Adipose tissue (tissue), 3 donors: Measurements from ENCODE around the gene GNG12. TPM values are rescaled to one million over a fixed set of nuclear protein-coding genes. Genes with fewer than 3 reads are reported as not detected.

Experiments used
- H3K27ac ChIP-seq: one replicate; pipeline ENCODE4 v1.5.1; 2013; ENCODE audit warnings: low read depth, low read length
- WGBS, 3 donors: extraction: QIAGEN DNeasy Blood & Tissue Kit; methylation state at CpG; one replicate each; pipeline ENCODE4 v1.1.7; 2013; 5-methylcytosine and 5-hydroxymethylcytosine counted together
- polyA plus RNA-seq, 3 donors: library from polyadenylated mRNA; stranded (reverse); fragments of 200-250 nt; gene quantifications; one replicate each; pipeline ENCODE4 v1.2.3, GENCODE V29; 2013
- donor health status: healthy with polysubstance abuse.
- donor health status: Bipolar disorder and iron deficiency.
- donor health status: healthy.

GNG12 gene
- polyA plus RNA-seq, 3 donors: 14.7 to 66.0 (median 46.3) TPM

- no peak overlapping the region for H3K27ac ChIP-seq
- 69 to 84% (median 71%) methylated on average over 10 of the region's 10 CpGs for WGBS, 3 donors
Measured at GRCh38 chr1:67705735-67706453, 127.4 kb downstream of the GNG12 start.

- WGBS, 3 donors: 88 to 96% (median 94%) methylated on average over 3 of the region's 3 CpGs
- H3K27ac ChIP-seq: no peak overlapping the region
Measured at GRCh38 chr1:67704351-67704750, 128.9 kb downstream of the GNG12 start.

- H3K27ac ChIP-seq: no peak overlapping the region
- WGBS, 3 donors: 80 to 95% (median 92%) methylated on average over 2 of the region's 2 CpGs
Measured at GRCh38 chr1:67701876-67702275, 131.4 kb downstream of the GNG12 start.

- 76 to 84% (median 79%) methylated on average over 8 of the region's 8 CpGs for WGBS, 3 donors
- H3K27ac ChIP-seq: no peak overlapping the region
Measured at GRCh38 chr1:67700692-67701410, 132.4 kb downstream of the GNG12 start.

- 84 to 89% (median 88%) methylated on average over 4 of the region's 4 CpGs for WGBS, 3 donors
- H3K27ac ChIP-seq: no peak overlapping the region
Measured at GRCh38 chr1:67700220-67700619, 133.0 kb downstream of the GNG12 start.

GRCh38 chr1:67696708-67697107 lies 136.6 kb downstream of the GNG12 start:
- WGBS, 3 donors: 56 to 81% (median 59%) methylated on average over 3 of the region's 3 CpGs
- H3K27ac ChIP-seq: no peak overlapping the region

GRCh38 chr1:67695963-67696362 lies 137.3 kb downstream of the GNG12 start:
- no peak overlapping the region for H3K27ac ChIP-seq
- WGBS, 3 donors: 87 to 89% (median 89%) methylated on average over 2 of the region's 2 CpGs

GRCh38 chr1:67691712-67692111 lies 141.6 kb downstream of the GNG12 start:
- no peak overlapping the region for H3K27ac ChIP-seq

GRCh38 chr1:67690411-67690810 lies 142.9 kb downstream of the GNG12 start:
- no peak overlapping the region for H3K27ac ChIP-seq
- 74 to 96% (median 90%) methylated on average over 2 of the region's 2 CpGs for WGBS, 3 donors

GRCh38 chr1:67690018-67690363 lies 143.3 kb downstream of the GNG12 start:
- no peak overlapping the region for H3K27ac ChIP-seq

GRCh38 chr1:67689267-67690017 lies 143.8 kb downstream of the GNG12 start:
- no peak overlapping the region for H3K27ac ChIP-seq
- 68 to 73% (median 70%) methylated on average over 3 of the region's 3 CpGs for WGBS, 3 donors

GRCh38 chr1:67688526-67689219 lies 144.6 kb downstream of the GNG12 start:
- WGBS, 3 donors: 55 to 77% (median 62%) methylated on average over 3 of the region's 3 CpGs
- H3K27ac ChIP-seq: no peak overlapping the region

- 40 to 68% (median 55%) methylated on average over 4 of the region's 4 CpGs for WGBS, 3 donors
- H3K27ac ChIP-seq: no peak overlapping the region
Measured at GRCh38 chr1:67687649-67688048, 145.6 kb downstream of the GNG12 start.

- H3K27ac ChIP-seq: peak overlapping the region; percentile 52
- 39 to 47% (median 46%) methylated on average over 3 of the region's 3 CpGs for WGBS, 3 donors
Measured at GRCh38 chr1:67687198-67687545, 146.1 kb downstream of the GNG12 start.

- peak overlapping the region; percentile 89 for H3K27ac ChIP-seq
- 0% methylated on average over 35 to 43 of the region's 43 CpGs for WGBS, 3 donors
Measured at GRCh38 chr1:67686267-67687197, 146.7 kb downstream of the GNG12 start.

- WGBS, 3 donors: 0 to 1% (median 1%) methylated on average over 63 to 65 of the region's 65 CpGs
- H3K27ac ChIP-seq: peak overlapping the region; percentile 89
Measured at GRCh38 chr1:67685558-67686266, 147.6 kb downstream of the GNG12 start.

GRCh38 chr1:67685067-67685557 lies 148.2 kb downstream of the GNG12 start, which contains the start of gene GADD45A:
GADD45A (plus strand) TSS chr1:67685201; CDS start chr1:67685495, 294 bp downstream.
- 0 to 1% (median 1%) methylated on average over 32 to 39 of the region's 39 CpGs for WGBS, 3 donors
- peak within 1 kb of the TSS; percentile 89 for H3K27ac ChIP-seq
